Uterus (tissue), 4 donors: Measurements from ENCODE around the gene SNTB2. TPM values are rescaled to one million over a fixed set of nuclear protein-coding genes. Genes with fewer than 3 reads are reported as not detected.

ENCODE experiments used
- DNase-seq, 2 donors: peaks; one replicate each; pipeline ENCODE4 v3.0.0-alpha.2; 2019 to 2020
- H3K27ac ChIP-seq, 2 donors: fragments of 200-600 bp; sonication (generic); 1 replicate in 1 of 2; 2 replicates in 1 of 2; pipeline ENCODE4 v1.5.1; 2016 to 2018
- H3K27me3 ChIP-seq, 2 donors: fragments of 200-600 bp; sonication (generic); one replicate each; pipeline ENCODE4 v1.5.1; 2018 to 2019; ENCODE audit warnings: control low read depth in 1 of 2
- H3K36me3 ChIP-seq, 2 donors: fragments of 200-600 bp; sonication (generic); one replicate each; pipeline ENCODE4 v1.5.1; 2019; ENCODE audit warnings: control low read depth in 1 of 2
- H3K4me1 ChIP-seq, 2 donors: fragments of 200-600 bp; sonication (generic); one replicate each; pipeline ENCODE4 v1.5.1; 2018 to 2019; ENCODE audit warnings: control low read depth in 1 of 2
- H3K4me3 ChIP-seq, 2 donors: fragments of 200-600 bp; sonication (generic); 1 replicate in 1 of 2; 2 replicates in 1 of 2; pipeline ENCODE4 v1.5.1; 2018 to 2019; ENCODE audit warnings: mild to moderate bottlenecking in 1 of 2
- H3K9me3 ChIP-seq, 2 donors: fragments of 200-600 bp; sonication (generic); one replicate each; pipeline ENCODE4 v1.5.1; 2019; ENCODE audit warnings: control low read depth in 1 of 2
- POLR2A ChIP-seq, 2 donors: fragments of 450-650 bp; IDR thresholded peaks; one replicate each; pipeline ENCODE4 v1.6.1; 2016; ENCODE audit warnings: antibody characterized with exemption in 2 of 2, mild to moderate bottlenecking in 1 of 2, moderate library complexity in 1 of 2
- intact Hi-C: fragments of 100-400 bp; cut with DNase I; formaldehyde crosslinking; loops from one replicate; pipeline ENCODE4 v1.15.1; 2023; ENCODE audit warnings: low total_unique reads
- total RNA-seq, 4 donors: library from RNA; depleted of rRNA in 3 of 4; stranded (reverse); fragments of >200 nt in 3 of 4; gene quantifications; one replicate each; pipeline versions ENCODE4 v1.1.0 to v1.2.4, GENCODE V29; 2014 to 2023
- TF ChIP-seq, protein P1 (sequence below), 4 experiments: fragments of 200-600 bp in 2 of 4; fragments of 450-650 bp in 2 of 4; sonication (generic) in 2 of 4; IDR thresholded peaks; one replicate each; pipeline ENCODE4 v1.5.1; 2016 to 2019; ENCODE audit warnings: antibody characterized with exemption in 4 of 4, mild to moderate bottlenecking in 2 of 4, moderate library complexity in 1 of 4
- donor health status: DM: yes; HTN: yes; CAD: no.

SNTB2 gene
- total RNA-seq, 4 donors from 2014 or later, result 28.2 to 88.0 (median 59.5) TPM

- no peaks in the 10 kb centered on the region for H3K27me3 ChIP-seq
- DNase-seq, result peak in 1 of 2 donors; percentile 8
- no peaks in the 10 kb centered on the region for H3K4me1 ChIP-seq
- no peak for TF ChIP-seq POLR2A (IDR thresholded peaks at IDR 0.05)
- TF ChIP-seq, protein P1, sequence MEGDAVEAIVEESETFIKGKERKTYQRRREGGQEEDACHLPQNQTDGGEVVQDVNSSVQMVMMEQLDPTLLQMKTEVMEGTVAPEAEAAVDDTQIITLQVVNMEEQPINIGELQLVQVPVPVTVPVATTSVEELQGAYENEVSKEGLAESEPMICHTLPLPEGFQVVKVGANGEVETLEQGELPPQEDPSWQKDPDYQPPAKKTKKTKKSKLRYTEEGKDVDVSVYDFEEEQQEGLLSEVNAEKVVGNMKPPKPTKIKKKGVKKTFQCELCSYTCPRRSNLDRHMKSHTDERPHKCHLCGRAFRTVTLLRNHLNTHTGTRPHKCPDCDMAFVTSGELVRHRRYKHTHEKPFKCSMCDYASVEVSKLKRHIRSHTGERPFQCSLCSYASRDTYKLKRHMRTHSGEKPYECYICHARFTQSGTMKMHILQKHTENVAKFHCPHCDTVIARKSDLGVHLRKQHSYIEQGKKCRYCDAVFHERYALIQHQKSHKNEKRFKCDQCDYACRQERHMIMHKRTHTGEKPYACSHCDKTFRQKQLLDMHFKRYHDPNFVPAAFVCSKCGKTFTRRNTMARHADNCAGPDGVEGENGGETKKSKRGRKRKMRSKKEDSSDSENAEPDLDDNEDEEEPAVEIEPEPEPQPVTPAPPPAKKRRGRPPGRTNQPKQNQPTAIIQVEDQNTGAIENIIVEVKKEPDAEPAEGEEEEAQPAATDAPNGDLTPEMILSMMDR (IDR thresholded peaks at IDR 0.05), result no peak
- no peak overlapping the region for H3K27ac ChIP-seq
- intact Hi-C loops, result no loop called here
- H3K9me3 ChIP-seq, result no peaks in the 10 kb centered on the region
- H3K36me3 ChIP-seq, result no peaks in the 10 kb centered on the region
- H3K4me3 ChIP-seq, result no peak overlapping the region
Measured at GRCh38 chr16:69321080-69321479, 134.1 kb downstream of the SNTB2 start.

DNA sequence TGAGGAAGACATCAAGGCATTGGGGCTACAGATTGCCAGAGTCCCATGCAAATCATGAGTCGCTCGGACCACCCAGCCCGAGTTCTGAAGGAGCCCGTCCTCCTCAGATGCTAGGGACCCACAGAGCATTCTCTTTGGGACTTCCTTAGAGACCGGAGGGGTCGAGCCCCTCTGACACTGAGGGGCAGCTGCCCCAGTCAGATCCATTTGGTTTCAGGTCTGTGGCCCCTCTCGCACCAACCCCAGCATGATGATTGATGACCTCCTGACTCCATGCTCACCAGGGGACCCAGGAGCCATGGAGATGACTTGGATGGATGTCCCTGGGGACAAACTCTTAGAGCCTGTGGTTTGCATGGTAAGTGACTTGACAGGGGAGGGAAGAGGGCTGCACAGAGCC is 135.4 kb downstream of the SNTB2 start:
- intact Hi-C loops, result no loop called here
- H3K27me3 ChIP-seq, result no peaks in the 10 kb centered on the region
- peaks cover 0 to 7% of the 10 kb centered on the region in 2 donors for H3K4me1 ChIP-seq
- no peak for TF ChIP-seq POLR2A (IDR thresholded peaks at IDR 0.05)
- TF ChIP-seq, protein P1 (IDR thresholded peaks at IDR 0.05), result no peak
- no peak overlapping the region for H3K4me3 ChIP-seq
- H3K27ac ChIP-seq, result no peak overlapping the region
- no peaks in the 10 kb centered on the region for H3K9me3 ChIP-seq
- DNase-seq, result peak in 1 of 2 donors; percentile 5
- no peaks in the 10 kb centered on the region for H3K36me3 ChIP-seq

GRCh38 chr16:69323415-69323814 is 136.5 kb downstream of the SNTB2 start:
- no peak overlapping the region for H3K27ac ChIP-seq
- no peak for DNase-seq
- no peak overlapping the region for H3K4me3 ChIP-seq
- no peaks in the 10 kb centered on the region for H3K9me3 ChIP-seq
- intact Hi-C loops, result no loop called here
- no peaks in the 10 kb centered on the region for H3K27me3 ChIP-seq
- TF ChIP-seq, protein P1 (IDR thresholded peaks at IDR 0.05), result no peak
- TF ChIP-seq POLR2A (IDR thresholded peaks at IDR 0.05), result no peak
- H3K4me1 ChIP-seq, result peaks cover 0 to 8% of the 10 kb centered on the region in 2 donors
- no peaks in the 10 kb centered on the region for H3K36me3 ChIP-seq

- no peak overlapping the region for H3K4me3 ChIP-seq
- no peaks in the 10 kb centered on the region for H3K36me3 ChIP-seq
- H3K9me3 ChIP-seq, result no peaks in the 10 kb centered on the region
Measured at GRCh38 chr16:69324013-69324531, 137.1 kb downstream of the SNTB2 start.

GRCh38 chr16:69324585-69325253 is 137.8 kb downstream of the SNTB2 start:
- no peaks in the 10 kb centered on the region for H3K36me3 ChIP-seq
- H3K27me3 ChIP-seq, result no peaks in the 10 kb centered on the region
- no peak for DNase-seq
- intact Hi-C loops, result no loop called here
- peaks cover 12 to 18% of the 10 kb centered on the region in 2 donors for H3K4me1 ChIP-seq
- peak overlapping the region in 1 of 2 donors; percentile 8 for H3K27ac ChIP-seq
- no peak overlapping the region for H3K4me3 ChIP-seq
- TF ChIP-seq POLR2A (IDR thresholded peaks at IDR 0.05), result no peak
- TF ChIP-seq, protein P1 (IDR thresholded peaks at IDR 0.05), result no peak
- H3K9me3 ChIP-seq, result no peaks in the 10 kb centered on the region

More at GRCh38 chr16:69324013-69324531, 137.1 kb downstream of the SNTB2 start:
- peak overlapping the region in 1 of 2 donors; percentile 8 for H3K27ac ChIP-seq
- intact Hi-C loops, result no loop called here
- DNase-seq, result peak; percentile 57 to 67
- H3K4me1 ChIP-seq, result peaks cover 6 to 12% of the 10 kb centered on the region in 2 donors
- no peaks in the 10 kb centered on the region for H3K27me3 ChIP-seq
- TF ChIP-seq POLR2A (IDR thresholded peaks at IDR 0.05), result no peak
- TF ChIP-seq, protein P1 (IDR thresholded peaks at IDR 0.05), result no peak
